Suppressor macrophage treated with lipopolysaccharide for 1 hour (primary cell): ENCODE results near the gene MYH7.

ENCODE experiments used
- DNase-seq, 3 donors: peaks; one replicate each; pipeline ENCODE4 v3.0.0-alpha.2; 2020 to 2022

Gene MYH7

DNA sequence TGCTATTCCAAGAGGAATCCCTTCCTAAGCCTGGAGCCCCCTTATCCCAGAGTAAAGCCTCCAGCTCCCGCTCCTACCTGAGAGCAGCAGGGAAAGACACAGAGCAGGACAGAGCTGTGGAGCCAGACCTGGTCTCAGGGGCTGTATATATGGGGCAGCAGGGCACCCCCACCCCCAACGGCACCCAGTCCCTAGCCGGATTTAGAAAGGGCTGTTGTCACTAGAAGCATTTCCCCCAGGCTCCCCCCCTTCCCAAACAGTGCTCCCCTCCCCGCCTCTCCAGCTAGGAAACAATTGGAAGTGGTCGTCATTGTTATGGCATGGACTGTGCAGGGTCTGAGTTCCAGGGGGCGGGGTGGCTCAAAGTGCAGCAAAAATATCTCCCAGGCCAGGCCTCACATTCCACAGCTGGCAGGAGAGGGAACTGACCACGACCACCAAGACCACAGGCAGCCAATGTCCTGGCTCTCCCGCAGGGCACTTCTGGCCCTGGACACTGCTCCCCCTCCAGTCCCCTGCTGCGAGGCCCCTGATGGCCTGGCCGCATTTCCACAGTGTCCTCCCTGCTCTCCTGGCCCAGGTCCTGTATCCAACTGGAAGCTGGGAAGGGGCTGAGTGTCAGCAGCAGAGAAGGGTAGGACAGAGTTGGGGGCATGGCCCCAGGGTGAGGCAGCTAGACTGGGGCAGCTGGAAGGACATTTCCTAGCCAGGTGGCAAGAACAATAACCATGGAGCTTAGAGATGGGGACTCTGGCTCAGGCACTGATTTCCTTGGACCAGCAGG is at the start of gene MYH7:
MYH7 (minus strand) TSS at position 118 of the 784 bp plus-strand sequence. CDS start 1,928 bp downstream, outside the sequence.
- DNase-seq, result no peak

DNA sequence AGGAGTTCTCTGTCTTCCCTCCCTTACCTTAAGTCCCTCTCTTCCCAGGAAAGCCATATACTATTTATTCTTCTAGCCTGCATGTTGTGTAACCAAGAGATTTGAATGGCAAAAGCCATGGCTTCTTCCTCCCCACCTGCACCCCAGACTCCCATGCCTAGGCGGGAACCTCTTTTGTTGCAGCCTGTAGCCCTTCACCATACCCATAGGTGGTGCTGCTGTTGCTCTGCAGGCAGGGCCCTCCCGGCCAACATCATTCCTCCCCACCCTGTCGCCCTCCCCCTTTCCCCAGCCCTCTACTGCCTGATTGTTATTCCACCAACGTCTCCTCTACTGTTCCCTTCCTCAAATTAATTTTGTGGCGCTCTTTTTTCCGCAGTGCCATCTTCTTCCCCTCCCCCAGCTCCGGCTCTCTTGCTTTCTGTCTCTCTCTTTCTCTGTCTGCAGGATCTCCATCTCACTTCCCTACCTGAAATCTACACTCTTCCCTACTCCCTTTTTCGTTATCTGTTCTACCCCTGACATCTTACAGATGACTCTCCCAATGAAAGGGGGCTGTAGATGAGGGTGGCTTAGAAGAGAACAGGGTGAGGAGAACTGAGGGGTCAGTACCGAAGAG is 47.9 kb upstream of the MYH7 start:
- peak in 2 of 3 donors; percentile 5 to 26 for DNase-seq

DNA sequence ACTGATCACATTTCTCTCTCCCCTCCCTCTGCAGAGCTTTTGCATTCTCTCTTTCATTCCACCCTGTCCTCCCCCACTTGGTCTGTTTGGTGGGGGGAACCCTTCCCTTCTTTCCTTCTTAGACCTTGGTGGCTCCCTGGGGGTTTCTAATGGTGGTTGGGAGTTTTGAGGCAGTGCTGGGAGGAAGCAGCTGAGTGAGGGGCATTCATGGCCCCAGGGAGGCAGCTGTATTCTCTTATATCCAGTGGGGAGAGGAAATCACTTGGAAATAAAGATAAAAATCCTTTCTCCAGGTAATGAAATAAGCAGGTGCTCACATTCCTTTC is 47.3 kb upstream of the MYH7 start:
- DNase-seq, result no peak

DNA sequence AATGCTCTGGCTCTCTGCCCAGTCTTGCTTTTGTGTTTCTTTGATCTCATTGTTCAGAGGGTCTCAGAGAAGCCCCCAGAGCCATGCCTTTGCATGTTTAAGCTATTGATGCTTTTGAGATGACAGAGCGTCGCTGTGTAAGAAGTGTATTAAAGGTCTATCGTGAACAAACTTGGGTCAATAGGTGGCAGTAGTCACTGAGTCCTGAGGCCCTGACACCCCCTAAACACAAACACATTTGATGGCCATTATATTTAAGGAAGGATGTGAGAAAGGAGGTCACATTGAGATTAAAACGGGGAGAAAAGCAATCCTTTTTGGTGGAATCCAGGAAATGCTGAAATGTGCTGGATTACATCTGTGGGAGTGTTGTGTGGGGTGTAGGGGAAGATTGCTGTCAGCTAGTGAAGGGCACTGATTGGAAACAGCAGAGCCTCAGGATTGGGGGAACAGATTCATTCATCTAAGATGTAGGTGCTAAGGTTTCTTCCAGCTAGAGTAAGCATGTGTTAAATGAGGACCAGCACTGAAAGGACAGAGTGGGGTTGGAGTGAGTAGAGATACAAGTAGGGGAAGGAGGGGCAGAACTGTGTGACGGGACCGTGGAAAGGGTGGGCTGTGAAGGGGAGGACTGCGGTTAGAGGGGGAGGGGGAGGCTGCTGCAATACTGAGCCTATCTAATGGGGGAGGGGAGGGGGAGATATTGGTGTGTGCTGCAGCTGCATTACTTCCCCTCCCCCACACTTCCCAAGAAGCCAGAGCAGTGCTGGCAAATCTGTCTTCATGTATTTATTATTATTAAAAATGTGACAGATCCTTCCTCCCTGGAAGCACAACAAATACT is 46.7 kb upstream of the MYH7 start:
- no peak for DNase-seq

DNA sequence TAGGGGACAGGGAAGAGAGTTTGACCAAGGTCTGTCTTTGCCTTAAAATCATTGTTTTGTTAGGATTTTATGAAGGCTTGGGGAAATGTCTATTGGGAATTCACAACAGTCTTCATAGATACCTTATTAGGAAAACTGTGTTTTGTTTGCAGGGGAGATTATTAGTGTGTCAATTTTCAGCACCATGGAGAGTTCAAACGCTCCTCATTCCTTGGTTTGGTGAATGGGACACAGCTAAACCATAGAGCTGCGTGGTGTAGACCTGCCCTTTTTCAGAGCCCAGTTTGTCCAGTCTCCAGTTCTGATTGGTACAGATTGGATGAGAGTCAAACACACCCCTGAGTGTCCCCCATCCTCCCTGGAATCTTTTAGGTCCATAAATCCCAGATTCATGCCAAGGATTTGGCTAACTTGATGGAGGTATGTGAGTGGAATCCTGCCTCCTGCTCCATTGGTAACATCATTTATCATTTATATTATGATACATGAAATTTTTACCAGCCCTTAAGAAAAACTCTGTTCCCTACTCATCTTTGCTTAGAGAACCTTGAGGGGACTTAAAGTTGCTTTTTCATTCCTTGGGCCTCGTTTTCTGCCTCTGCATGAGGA is 46.0 kb upstream of the MYH7 start:
- peak in 1 of 3 donors; percentile 21 for DNase-seq

DNA sequence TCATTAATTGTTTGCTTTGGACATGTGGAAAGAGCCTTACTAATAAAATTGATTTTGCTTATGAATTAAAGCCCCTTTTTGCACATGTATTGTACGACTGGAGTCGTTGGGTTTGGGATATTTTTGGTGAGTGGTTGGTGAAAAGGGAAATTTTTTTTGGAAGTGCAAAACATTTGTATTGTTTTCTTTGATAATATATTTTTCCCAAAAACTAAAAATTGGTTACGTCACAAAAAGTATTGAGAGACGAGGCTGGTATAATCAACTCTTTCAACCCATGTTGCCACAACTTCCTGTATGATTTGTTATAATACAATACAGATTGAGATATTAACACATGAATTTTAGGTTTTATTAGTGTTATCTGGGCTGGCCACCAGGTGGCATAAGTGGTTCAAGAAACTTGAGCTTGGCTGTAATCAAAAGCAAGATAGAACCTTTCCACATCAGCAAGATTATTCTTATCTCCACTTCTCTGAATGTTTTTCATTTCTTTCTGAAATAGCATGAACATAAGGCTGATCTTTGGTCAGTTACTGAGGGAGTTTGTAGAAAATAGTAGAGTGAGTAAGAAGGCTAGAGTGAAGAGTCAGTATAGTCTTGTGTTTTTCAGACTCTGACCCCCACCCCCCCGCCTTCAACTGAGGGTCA is 42.8 kb upstream of the MYH7 start:
- DNase-seq, result peak; percentile 80 to 85 (median 84)

DNA sequence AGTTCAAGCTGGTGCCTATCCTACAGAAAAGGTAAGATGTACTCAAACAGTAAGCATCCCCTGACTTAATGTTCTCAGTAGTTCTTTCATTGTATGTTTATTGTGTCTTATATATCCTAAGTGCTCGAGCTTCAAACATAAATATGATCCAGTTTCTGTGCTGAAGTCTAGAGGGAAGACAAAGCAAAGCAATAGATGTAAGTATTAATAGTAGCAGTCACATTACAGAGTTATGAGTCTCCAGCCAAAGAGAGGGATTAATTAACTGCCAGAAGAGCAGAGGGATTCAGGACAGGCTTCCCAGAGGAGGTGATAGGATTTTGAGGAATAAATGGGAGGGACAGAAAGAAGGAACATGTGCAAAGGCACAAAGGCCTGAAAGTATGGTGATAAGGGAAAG is 35.5 kb upstream of the MYH7 start:
- no peak for DNase-seq

DNA sequence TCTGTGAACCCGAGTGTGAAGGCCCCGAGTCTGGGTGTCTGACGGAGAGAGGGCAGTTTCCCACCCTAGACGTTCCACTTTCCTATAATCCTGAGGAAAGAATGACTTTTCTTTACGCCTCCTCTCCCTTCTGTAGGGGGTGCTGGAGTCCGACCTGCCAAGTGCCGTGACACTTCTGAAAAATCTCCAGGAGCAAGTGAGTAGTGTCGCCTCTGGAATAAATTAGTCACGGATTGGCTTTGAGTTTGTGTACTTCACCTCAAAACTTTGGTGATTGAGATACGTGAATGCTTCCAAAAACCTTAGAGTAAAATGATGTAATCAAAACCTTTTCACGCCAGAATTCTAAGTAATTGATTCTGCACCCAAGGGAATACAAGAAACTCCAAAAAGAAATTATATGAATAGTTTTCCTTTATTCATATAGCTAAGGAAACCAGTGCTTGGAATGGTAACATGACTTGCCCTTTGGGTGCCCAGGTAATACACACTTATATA is 34.5 kb upstream of the MYH7 start:
- peak in 1 of 3 donors; percentile 33 for DNase-seq

DNA sequence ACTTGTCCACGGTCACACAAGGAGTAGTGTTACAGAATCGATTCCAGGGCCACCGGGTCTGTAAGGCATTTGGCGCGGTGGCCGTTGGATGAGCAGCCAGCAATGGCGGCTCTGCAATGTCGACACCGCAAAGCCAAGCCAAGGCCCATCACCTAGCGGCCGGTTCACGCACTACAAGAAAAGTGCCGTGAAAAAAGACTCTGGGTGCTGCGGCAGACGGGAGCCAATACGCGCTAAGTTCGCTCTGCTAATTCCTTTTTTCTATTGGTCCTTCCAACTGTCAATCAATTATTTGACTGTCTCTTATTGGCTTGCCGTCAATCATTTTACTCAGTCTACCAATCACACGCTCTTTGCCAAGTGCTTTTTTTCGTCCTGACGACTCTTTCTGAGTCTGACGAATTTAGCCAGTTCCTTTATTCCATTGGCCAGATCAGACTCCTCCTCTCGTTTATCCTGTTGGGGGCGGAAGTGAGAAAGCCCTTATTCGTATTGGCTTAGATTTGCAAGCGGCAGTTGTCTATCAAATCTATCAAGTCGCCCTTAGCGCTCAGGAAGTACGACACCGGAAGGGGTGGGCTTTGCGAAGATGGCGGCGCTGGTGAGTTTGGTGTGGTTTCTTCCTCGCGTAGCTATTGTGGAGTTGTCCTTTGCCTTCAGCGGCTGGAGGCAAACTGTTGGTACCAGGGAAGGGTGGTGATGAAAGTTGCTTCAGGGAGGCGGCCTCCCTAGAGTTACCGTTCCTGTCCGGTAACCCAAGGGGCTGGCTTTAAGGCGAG is 33.9 kb upstream of the MYH7 start, which contains the start of gene NGDN:
NGDN (plus strand) TSS at position 577 of the 779 bp plus-strand sequence; CDS start at position 590, 13 bp downstream.
- peak; percentile 95 to 100 (median 99) for DNase-seq

DNA sequence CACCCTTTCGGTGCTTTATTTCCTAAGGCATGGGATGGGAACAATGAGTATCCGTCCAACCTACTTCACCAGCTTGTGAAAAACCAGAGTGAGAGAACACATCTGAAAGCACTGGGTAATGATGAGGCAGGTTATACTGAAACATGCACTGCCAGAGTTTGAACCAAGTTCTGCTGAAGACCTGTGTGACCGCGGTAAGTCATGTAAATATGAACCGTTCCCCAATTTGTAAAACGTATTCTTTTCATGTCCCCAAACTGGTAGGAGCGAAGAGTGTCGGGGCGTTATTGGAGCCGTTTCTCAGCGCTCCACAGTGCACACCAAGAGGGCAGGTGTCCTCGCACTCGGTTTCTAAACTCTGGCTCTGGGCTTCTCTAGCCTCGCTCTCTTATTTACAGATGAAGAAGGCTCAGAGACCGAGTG is 33.3 kb upstream of the MYH7 start:
- no peak for DNase-seq

DNA sequence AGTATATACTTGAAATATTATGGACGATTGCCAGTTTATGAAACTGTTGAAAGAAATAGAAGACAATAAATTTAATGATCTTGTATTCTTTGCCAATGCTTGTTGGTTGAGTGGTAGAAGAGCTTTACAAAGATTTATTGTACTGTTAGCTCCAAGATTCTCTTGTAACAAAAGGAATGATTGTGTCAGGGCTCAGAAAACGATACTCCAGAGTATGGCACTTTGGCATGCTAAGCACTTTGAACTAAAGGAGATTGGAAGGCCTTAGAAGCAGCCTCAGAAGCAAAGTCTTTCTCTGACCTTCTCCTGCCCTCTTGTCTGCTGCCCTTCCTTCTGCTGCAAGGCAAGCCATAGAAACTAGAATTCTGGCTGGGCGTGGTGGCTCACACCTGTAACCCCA is 29.8 kb upstream of the MYH7 start:
- DNase-seq, result no peak

DNA sequence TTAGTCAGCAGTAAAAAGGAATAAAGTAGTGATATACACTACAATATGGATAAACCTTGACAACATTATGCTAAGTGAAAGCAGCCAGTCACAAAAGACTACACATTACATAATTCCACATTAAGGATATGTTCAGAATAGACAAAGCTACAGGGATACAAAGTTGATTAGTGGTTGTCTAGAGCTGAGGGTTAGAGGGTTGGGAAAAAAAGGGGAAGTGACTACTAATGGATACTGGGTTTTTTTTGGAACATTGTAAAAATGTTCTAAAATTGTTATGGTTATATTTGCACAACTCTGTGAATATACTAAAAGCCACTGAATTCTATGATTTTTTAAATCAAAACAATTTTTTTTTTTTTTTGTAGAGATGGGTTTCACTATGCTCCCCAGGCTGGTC is 29.2 kb upstream of the MYH7 start:
- peak in 1 of 3 donors; percentile 6 for DNase-seq

DNA sequence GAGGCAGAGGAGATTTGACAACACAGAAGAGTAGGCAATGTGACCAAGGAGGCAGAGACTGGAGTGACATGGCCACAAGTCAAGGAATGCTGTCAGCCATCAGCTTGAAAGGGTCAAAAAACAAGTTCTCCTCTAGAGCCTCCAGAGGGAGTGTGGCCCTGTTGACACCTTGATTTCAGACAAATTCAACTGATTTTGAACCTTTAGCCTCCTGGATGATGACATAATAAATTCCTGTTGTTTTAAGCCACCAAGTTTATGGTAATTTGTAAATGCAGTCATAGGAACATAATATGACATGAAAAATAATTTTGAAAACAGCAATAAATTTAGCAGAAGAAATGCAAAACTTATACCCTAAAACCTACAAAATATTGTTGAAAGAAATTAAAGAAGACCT is 25.5 kb upstream of the MYH7 start:
- DNase-seq, result no peak

DNA sequence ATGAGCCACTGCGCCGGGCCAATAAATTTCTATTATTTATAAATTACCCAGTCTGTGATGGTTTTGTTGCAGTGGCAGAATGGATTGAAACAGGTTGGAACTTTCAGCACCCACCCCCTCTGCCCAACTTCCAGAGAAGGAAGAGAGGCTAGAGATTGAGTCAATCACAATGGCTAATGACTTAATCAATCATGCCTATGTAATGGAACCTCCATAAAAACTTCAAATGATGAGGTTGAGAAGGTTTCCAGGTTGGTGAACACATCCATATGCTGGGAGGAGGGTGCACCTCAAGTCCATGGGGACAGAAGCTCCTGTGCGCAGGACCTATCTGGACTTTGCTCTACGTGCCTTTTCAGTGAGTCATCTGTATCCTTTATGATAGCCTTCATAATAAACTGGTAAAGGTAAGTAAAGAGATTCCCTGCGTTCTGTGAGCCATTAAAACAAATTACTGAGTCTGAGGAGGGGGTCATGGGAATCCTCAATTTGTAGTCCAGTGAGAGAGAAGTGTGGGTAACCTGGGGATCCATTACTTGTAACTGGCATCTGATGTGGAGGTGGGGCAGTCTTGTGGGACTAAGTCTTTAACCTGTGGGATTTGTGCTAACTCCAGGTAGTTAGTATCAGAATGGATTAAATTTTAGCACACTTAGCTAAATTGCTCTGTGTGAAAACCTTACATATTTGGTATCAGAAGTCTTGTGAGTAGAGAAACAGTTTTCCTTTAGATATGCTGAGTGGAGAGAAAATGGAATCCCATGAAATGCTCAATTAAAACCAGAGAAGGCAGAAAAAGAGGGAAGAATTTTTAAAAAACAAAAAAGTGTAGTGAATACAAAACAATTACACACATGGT is 22.4 kb upstream of the MYH7 start:
- DNase-seq, result no peak

DNA sequence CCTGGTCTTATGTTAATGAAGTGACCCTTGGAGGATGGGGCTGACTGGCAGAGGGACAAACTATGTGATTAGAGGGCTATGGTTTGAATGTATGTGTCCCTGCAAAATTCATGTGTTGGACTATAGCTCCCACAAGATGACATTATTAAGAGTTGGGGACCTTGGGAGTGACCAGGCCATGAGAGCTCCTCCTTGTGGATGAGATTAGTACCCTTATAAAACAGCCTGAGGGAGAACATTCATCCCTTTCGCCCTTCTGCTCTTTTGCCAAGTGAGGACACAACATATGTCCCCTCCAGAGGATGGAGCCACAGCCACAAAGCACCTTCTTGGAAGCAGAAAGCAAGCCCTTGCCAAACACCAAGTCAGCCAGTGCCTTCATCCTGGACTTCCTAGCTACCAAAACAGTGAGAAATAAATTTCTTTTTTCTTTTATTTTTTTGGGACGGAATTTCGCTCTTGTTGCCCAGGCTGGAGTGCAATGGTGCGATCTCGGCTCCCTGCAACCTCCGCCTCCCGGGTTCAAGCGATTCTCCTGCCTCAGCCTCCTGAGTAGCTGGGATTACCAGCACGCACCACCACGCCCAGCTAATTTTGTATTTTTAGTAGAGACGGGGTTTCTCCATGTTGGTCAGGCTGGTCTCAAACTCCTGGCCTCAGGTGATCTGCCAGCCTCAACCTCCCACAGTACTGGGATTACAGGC is 21.6 kb upstream of the MYH7 start:
- peak in 1 of 3 donors; percentile 6 for DNase-seq

DNA sequence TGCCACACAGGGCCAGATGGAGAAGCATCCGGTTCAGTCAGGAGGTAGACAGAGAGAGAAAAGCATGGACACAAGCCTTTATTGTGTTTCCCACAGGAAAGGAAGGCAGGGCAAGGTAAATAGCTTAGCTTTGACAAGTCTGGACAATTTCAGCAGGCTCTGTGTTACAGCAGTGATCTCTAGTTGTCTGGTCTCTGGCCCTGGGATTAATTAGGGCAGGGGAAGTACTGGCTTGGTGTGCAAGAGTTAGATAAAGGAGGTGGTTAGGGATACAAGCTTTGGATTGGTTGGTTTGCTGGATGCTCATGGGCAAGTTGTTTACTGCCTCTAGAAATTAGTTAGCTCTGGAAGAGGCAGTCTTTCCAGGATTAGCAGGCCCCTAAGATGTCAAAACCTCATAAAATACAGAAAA is 19.0 kb upstream of the MYH7 start:
- DNase-seq, result no peak

DNA sequence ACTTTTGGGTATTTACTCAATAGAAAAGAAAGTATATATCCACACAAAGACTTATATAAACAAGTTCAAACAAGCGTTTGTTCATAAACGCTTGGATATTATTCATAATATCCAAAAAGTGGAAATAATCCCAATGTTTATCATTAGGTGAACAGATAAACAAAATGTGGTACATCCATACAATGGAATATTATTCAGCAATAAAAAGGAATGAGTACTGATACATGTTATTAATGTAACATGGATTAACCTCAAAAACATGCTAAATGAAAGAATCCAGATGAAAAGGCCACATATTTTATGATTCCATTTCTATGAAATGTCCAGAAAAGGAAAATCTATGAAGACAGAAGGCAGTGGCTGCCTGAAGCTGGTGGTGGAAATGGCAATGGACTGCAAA is 16.8 kb upstream of the MYH7 start:
- DNase-seq, result no peak

DNA sequence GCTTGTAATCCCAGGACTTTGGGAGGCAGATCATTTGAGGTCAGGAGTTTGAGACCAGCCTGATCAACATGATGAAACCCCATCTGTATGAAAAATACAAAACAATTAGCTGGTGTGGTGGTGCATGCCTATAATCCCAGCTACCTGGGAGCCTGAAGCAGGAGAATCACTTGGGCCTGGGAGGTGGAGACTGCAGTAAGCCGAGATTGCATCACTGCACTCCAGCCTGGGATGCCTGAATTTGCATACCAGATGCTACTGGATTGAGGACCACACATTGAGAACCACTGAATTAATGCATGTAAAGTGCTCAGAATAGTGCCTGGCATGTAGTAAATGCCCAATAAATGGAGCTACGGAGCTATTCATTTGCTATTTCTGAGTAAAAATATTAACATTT is 14.9 kb upstream of the MYH7 start:
- DNase-seq, result no peak

DNA sequence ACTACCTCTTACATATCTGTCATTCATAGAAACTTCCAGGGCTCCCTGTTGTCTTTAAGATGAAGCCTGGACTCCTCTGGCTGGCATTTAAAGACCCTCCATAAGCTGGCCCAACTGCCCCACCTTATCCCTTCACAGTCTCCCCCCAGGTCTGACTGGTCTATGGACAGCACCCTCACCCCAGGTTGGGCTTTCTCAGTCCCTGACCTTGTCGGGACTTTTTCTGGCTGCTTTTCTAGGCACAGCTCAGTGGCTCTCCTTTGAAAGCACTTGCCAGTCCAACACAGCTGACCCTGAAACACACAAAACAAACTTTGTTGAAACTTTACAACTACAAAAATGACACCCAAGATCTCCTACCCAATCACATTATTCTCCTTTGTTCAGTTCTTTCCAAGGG is 13.9 kb upstream of the MYH7 start:
- no peak for DNase-seq
